ENCODE data around the gene LGALS3BP.

DNA sequence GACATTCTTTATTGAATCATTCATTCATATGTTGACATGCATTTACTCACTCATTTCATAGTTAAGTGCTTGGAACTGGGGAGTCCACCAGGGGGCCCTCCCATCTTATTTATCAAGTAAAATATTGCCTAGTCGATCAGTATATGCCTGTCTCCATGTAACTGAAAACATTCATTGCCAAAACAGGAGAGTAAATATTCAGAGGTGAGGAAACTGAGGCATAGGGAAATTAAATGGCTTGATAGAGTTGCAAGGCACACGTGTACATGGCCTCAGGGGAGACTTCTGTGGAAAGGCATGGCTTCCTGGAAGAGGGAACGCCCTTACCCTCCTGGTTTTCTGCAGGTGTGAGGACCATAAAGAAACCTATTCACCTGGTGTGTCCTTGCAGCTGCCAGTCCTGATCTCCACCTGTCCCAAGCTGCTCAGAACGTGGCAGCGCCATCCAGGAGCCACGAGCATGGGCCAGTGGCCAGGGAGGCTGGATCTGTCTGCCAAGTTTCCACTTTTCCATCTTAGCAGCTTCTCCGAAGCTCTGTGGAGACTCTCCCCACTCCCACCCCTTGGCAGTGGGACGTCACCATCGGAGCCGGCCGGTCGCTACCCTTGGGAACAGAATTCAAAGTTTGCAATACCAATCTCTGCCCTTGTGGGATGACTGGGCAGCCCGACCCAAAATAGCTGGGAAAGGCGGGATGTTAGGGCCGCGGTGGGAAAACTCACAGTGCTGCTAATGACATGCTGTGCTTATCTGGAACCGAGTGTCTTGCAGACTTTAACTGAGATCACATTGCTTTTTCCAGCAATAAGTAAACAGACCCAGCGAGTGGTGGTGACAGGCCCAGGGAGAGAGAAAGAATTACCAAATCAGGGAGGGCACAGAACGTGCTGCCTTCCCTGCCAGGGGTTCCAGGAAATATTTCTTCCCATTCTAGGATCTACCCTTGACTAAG lies 40.2 kb upstream of the LGALS3BP start:
- TF ChIP-seq POLR2A (IDR thresholded peaks at IDR 0.05): peak in 1 of 2 donors; percentile 10
- TF ChIP-seq, protein P1, sequence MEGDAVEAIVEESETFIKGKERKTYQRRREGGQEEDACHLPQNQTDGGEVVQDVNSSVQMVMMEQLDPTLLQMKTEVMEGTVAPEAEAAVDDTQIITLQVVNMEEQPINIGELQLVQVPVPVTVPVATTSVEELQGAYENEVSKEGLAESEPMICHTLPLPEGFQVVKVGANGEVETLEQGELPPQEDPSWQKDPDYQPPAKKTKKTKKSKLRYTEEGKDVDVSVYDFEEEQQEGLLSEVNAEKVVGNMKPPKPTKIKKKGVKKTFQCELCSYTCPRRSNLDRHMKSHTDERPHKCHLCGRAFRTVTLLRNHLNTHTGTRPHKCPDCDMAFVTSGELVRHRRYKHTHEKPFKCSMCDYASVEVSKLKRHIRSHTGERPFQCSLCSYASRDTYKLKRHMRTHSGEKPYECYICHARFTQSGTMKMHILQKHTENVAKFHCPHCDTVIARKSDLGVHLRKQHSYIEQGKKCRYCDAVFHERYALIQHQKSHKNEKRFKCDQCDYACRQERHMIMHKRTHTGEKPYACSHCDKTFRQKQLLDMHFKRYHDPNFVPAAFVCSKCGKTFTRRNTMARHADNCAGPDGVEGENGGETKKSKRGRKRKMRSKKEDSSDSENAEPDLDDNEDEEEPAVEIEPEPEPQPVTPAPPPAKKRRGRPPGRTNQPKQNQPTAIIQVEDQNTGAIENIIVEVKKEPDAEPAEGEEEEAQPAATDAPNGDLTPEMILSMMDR (IDR thresholded peaks at IDR 0.05): peak; percentile 50 to 71 (median 57)
